Mesothelial cell of epicardium (in vitro differentiated cells): ENCODE data around the gene SPTBN1. TPM values are rescaled to one million over a fixed set of nuclear protein-coding genes. Genes with fewer than 3 reads are reported as not detected.

Experiments
- DNase-seq, 2 experiments: peaks; one replicate each; pipeline ENCODE4 v3.0.0; 2021; ENCODE audit warnings: low spot score in 2 of 2; ENCODE audit not compliant: unreplicated experiment in 2 of 2
- H3K27ac Mint-ChIP-seq: 2 replicates; pipeline ENCODE4 v1.8.0; 2021; ENCODE audit warnings: mixed read lengths
- H3K27me3 Mint-ChIP-seq: 2 replicates; pipeline ENCODE4 v1.8.0; 2021; ENCODE audit warnings: low read depth, mixed read lengths
- H3K36me3 Mint-ChIP-seq: 2 replicates; pipeline ENCODE4 v1.8.0; 2021; ENCODE audit warnings: mixed read lengths
- H3K4me1 Mint-ChIP-seq: 2 replicates; pipeline ENCODE4 v1.8.0; 2021; ENCODE audit warnings: mixed read lengths
- H3K4me3 Mint-ChIP-seq: 2 replicates; pipeline ENCODE4 v1.8.0; 2021; ENCODE audit warnings: mild to moderate bottlenecking, moderate library complexity, mixed read lengths
- H3K9me3 Mint-ChIP-seq: 2 replicates; pipeline ENCODE4 v1.8.0; 2021; ENCODE audit warnings: mixed read lengths
- CTCF ChIP-seq: fragments of 200-600 bp; sonication (generic); IDR thresholded peaks from one replicate; pipeline ENCODE4 v1.5.0; 2021; ENCODE audit warnings: antibody characterized with exemption; ENCODE audit not compliant: unreplicated experiment
- total RNA-seq: library from RNA; stranded (reverse); gene quantifications from 3 replicates; pipeline ENCODE4 v1.2.1, GENCODE V29; 2021

The SPTBN1 gene
- total RNA-seq, 1 donor from 2014 or later: 281 TPM

- Mint-ChIP-seq H3K4me3 (no peak overlapping the region), H3K4me1 (peaks cover 29% of the 10 kb centered on the region), H3K27ac (peak overlapping the region; percentile 33)
These were observed 8.2 kb downstream of the SPTBN1 start for GRCh38 chr2:54464341-54464740.

GRCh38 chr2:54465143-54465542 lies 9.0 kb downstream of the SPTBN1 start:
- no peak for TF ChIP-seq CTCF
- Mint-ChIP-seq H3K4me1 (peaks cover 37% of the 10 kb centered on the region), H3K4me3 (no peak overlapping the region), H3K36me3 (peaks cover 2% of the 10 kb centered on the region), H3K27ac (peak overlapping the region; percentile 63), H3K27me3 (no peaks in the 10 kb centered on the region), H3K9me3 (peaks cover 5% of the 10 kb centered on the region)
- no peak for DNase-seq

More at GRCh38 chr2:54464341-54464740, 8.2 kb downstream of the SPTBN1 start:
- no peak for TF ChIP-seq CTCF
- H3K27me3 Mint-ChIP-seq: no peaks in the 10 kb centered on the region
- peaks cover 2% of the 10 kb centered on the region for H3K36me3 Mint-ChIP-seq
- DNase-seq: no peak
- peaks cover 5% of the 10 kb centered on the region for H3K9me3 Mint-ChIP-seq

GRCh38 chr2:54466870-54467269 lies 10.7 kb downstream of the SPTBN1 start:
- DNase-seq: no peak
- H3K4me1 Mint-ChIP-seq: peaks cover 54% of the 10 kb centered on the region
- H3K27ac Mint-ChIP-seq: peak overlapping the region; percentile 90
- no peak for TF ChIP-seq CTCF
- H3K27me3 Mint-ChIP-seq: no peaks in the 10 kb centered on the region
- H3K36me3 Mint-ChIP-seq: peaks cover 2% of the 10 kb centered on the region
- H3K9me3 Mint-ChIP-seq: peaks cover 5% of the 10 kb centered on the region
- peak overlapping the region; percentile 6 for H3K4me3 Mint-ChIP-seq

GRCh38 chr2:54468673-54469072 lies 12.5 kb downstream of the SPTBN1 start:
- H3K9me3 Mint-ChIP-seq: peaks cover 5% of the 10 kb centered on the region
- peaks cover 2% of the 10 kb centered on the region for H3K36me3 Mint-ChIP-seq
- no peak for DNase-seq
- H3K4me3 Mint-ChIP-seq: peak overlapping the region; percentile 1
- no peak for TF ChIP-seq CTCF
- H3K27me3 Mint-ChIP-seq: no peaks in the 10 kb centered on the region
- peak overlapping the region; percentile 88 for H3K27ac Mint-ChIP-seq
- peaks cover 70% of the 10 kb centered on the region for H3K4me1 Mint-ChIP-seq

GRCh38 chr2:54469484-54470053 lies 13.4 kb downstream of the SPTBN1 start:
- no peaks in the 10 kb centered on the region for H3K9me3 Mint-ChIP-seq
- H3K36me3 Mint-ChIP-seq: peaks cover 2% of the 10 kb centered on the region
- no peak for DNase-seq
- peak overlapping the region; percentile 88 for H3K27ac Mint-ChIP-seq
- H3K4me3 Mint-ChIP-seq: no peak overlapping the region
- no peaks in the 10 kb centered on the region for H3K27me3 Mint-ChIP-seq
- peaks cover 77% of the 10 kb centered on the region for H3K4me1 Mint-ChIP-seq
- TF ChIP-seq CTCF: no peak
